Panc1 (cell line): ENCODE data around the gene ITGA2B. TPM values are rescaled to one million over a fixed set of nuclear protein-coding genes. Genes with fewer than 3 reads are reported as not detected.

ENCODE experiments used
- ATAC-seq: fragments of 200-7000 bp; cut with Tn5 transposase; 2 replicates; pipeline ENCODE4 v1.9.1; 2020; ENCODE audit warnings: mild to moderate bottlenecking, moderate library complexity
- BruUV-seq: library from RNA; stranded (reverse); fragments of 400-500 nt; replicated peaks from 2 replicates; lab custom pipeline; 2021; lab: Mats Ljungman, UMichigan
- CTCF ChIA-PET: fragments of 300-600 bp; sonication (Branson Sonifier 250); formaldehyde crosslinking; loops from one replicate; lab custom pipeline; 2022; ENCODE audit warnings: antibody characterized with exemption; lab: Charles Lee
- POLR2A ChIA-PET: fragments of 300-600 bp; sonication (Branson Sonifier 250); formaldehyde crosslinking; loops from one replicate; lab custom pipeline; 2022; ENCODE audit warnings: antibody characterized with exemption; lab: Charles Lee
- DNase-seq: peaks from one replicate; pipeline ENCODE4 v3.0.0-alpha.2; 2010; ENCODE audit warnings: low read depth, low spot score
- H3K27ac ChIP-seq: 2 replicates; pipeline ENCODE4 v1.5.1; 2011; ENCODE audit warnings: mild to moderate bottlenecking, low read length, inconsistent platforms
- H3K27me3 ChIP-seq: fragments of 200-500 bp; sonication (Bioruptor generic); 2 replicates; pipeline ENCODE4 v1.6.0; 2014; ENCODE audit warnings: low read length, inconsistent platforms; ENCODE audit not compliant: control insufficient read depth, insufficient read depth
- H3K36me3 ChIP-seq: fragments of 200-500 bp; sonication (Bioruptor generic); 2 replicates; pipeline ENCODE4 v1.5.1; 2014; ENCODE audit warnings: inconsistent platforms, mild to moderate bottlenecking, low read length, moderate library complexity; ENCODE audit not compliant: control insufficient read depth, insufficient read depth
- H3K4me1 ChIP-seq: 2 replicates; pipeline ENCODE4 v1.5.1; 2011; ENCODE audit warnings: inconsistent platforms, mild to moderate bottlenecking, low read length, moderate library complexity; ENCODE audit not compliant: control insufficient read depth, insufficient read depth
- H3K4me3 ChIP-seq, 2 experiments: 2 replicates each; pipeline ENCODE4 v1.5.1; 2011 to 2012; ENCODE audit warnings: low read depth in 2 of 2, low read length in 2 of 2, mild to moderate bottlenecking in 2 of 2, inconsistent platforms in 1 of 2, moderate library complexity in 1 of 2
- H3K9me3 ChIP-seq: fragments of 200-500 bp; sonication (Bioruptor generic); 2 replicates; pipeline ENCODE4 v1.5.1; 2014; ENCODE audit warnings: low read depth, mild to moderate bottlenecking, inconsistent platforms, low read length, moderate library complexity; ENCODE audit not compliant: control insufficient read depth, insufficient read depth
- CTCF ChIP-seq: fragments of 450-650 bp; IDR thresholded peaks from 2 replicates; pipeline ENCODE4 v1.5.1; 2017; ENCODE audit warnings: mild to moderate bottlenecking
- POLR2AphosphoS5 ChIP-seq: IDR thresholded peaks from 2 replicates; pipeline ENCODE4 v1.6.1; 2012; ENCODE audit warnings: mild to moderate bottlenecking, low read depth, low read length, moderate library complexity
- REST ChIP-seq, 2 experiments: IDR thresholded peaks; 2 replicates each; pipeline ENCODE4 v1.6.1; 2011 to 2012; ENCODE audit warnings: low read depth in 2 of 2, control low read depth in 1 of 2, low read length in 1 of 2, mild to moderate bottlenecking in 1 of 2, moderate library complexity in 1 of 2; ENCODE audit not compliant: insufficient read depth in 1 of 2
- SIN3A ChIP-seq: IDR thresholded peaks from 2 replicates; pipeline ENCODE4 v1.6.1; 2012; ENCODE audit warnings: low read depth, mild to moderate bottlenecking, low read length, moderate library complexity, borderline replicate concordance; ENCODE audit not compliant: insufficient read depth
- TCF7L2 ChIP-seq: IDR thresholded peaks from 2 replicates; pipeline ENCODE4 v1.6.1; 2011; ENCODE audit warnings: mild to moderate bottlenecking, low read depth, low read length, inconsistent platforms
- in situ Hi-C: cut with HindIII; loops from 2 replicates; pipeline ENCODE4 v1.10.0; 2016; ENCODE audit warnings: low sequenced_read_pairs, low pct_unique_long_range_greater_than_20kb
- intact Hi-C: fragments of 100-400 bp; cut with micrococcal nuclease; formaldehyde crosslinking; loops from one replicate; pipeline ENCODE4 v1.10.0; 2022; ENCODE audit not compliant: unreplicated experiment
- total RNA-seq: library from RNA; stranded (reverse); gene quantifications from one replicate; pipeline ENCODE4 v1.2.1, GENCODE V29; 2021; ENCODE audit not compliant: unreplicated experiment

Gene ITGA2B
- total RNA-seq, 1 experiment from 2014 or later, result 2.4 TPM

- no peak for TF ChIP-seq TCF7L2
- no peak for TF ChIP-seq REST (IDR thresholded peaks at IDR 0.05; ENCODE audit: insufficient read depth in 1 of 2, low read depth in 2 of 2, low read length in 1 of 2)
- TF ChIP-seq SIN3A, result no peak
- TF ChIP-seq CTCF, result peak; percentile 70
- in situ Hi-C loops (no loop called here), intact Hi-C loops (no loop called here)
- ATAC-seq (no peak), DNase-seq (no peak)
- Histone ChIP-seq H3K36me3 (peaks cover 10% of the 10 kb centered on the region), H3K27ac (no peak overlapping the region), H3K4me3 (no peak overlapping the region), H3K9me3 (no peaks in the 10 kb centered on the region), H3K27me3 (no peaks in the 10 kb centered on the region), H3K4me1 (no peaks in the 10 kb centered on the region)
- BruUV-seq, result no TSS peak
- POLR2A ChIA-PET, result no interaction called here
- CTCF ChIA-PET, result no interaction called here
These were observed 10.9 kb upstream of the ITGA2B start for GRCh38 chr17:44400226-44400847.

- no peak overlapping the region for H3K4me3 ChIP-seq
- no peak overlapping the region for H3K27ac ChIP-seq
- CTCF ChIA-PET, result no interaction called here
- DNase-seq (no peak), ATAC-seq (no peak)
- peaks cover 9% of the 10 kb centered on the region for H3K36me3 ChIP-seq
- TF ChIP-seq REST (IDR thresholded peaks at IDR 0.05; ENCODE audit: insufficient read depth in 1 of 2, low read depth in 2 of 2, low read length in 1 of 2), result no peak
- TF ChIP-seq CTCF, result no peak
- no peak for TF ChIP-seq SIN3A
- no peak for TF ChIP-seq TCF7L2
- no peak for TF ChIP-seq POLR2AphosphoS5
- BruUV-seq, result no TSS peak
- POLR2A ChIA-PET, result no interaction called here
- no peaks in the 10 kb centered on the region for H3K9me3 ChIP-seq
- no peaks in the 10 kb centered on the region for H3K4me1 ChIP-seq
- intact Hi-C loops (no loop called here), in situ Hi-C loops (no loop called here)
- H3K27me3 ChIP-seq, result no peaks in the 10 kb centered on the region
These were observed 9.5 kb upstream of the ITGA2B start for GRCh38 chr17:44398692-44399691.
